Measurements from ENCODE around the gene NSRP1. TPM values are rescaled to one million over a fixed set of nuclear protein-coding genes. Genes with fewer than 3 reads are reported as not detected.

Gene NSRP1
- total and polyA plus RNA-seq, 2 donors (not counting 3 experiments of a cell fraction or from before 2014, with no cell fraction given): 11.2 to 29.1 TPM

DNA sequence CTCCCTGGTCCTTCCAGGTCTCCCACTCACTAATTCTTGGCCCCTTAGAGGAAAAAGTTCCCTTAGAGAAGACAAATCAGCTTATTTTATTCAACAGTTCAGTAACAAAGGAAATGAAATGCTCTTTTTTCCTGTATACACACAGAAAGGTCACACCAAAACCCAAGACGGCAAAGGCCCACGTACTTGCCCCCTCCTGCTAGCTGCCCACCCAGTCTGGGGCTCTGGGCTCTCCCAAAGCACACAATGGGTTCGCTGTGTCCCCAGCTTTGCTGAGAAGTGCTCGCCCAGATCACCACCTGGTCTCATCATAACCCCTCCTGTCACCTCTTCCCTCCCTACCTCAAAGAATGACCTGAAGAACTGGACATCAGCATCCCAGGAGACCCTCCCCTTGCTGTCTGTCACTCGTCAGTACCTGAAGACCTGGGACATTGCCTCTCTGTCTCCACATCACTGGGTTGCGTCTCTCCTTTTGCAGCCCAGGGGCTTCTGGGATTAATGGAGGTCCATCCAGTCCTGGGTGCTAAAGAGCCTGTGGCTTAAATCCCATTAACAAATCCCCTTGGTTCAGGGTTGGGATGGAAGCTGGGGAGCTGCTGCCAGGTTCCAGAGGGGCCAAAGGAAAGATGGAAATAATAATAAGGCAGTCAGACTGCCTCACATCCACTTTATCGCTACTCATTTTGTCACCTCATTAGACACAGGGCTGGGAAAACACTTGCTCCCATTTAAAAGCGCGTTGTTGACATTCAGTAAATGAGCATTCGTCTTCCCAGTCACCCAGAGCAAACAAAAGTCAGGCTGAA, 115.6 kb downstream of the NSRP1 start:
- FAIRE-seq (no peak), DNase-seq (ENCODE audit: low read depth, low spot score) (no peak)
- TF ChIP-seq, protein P1, sequence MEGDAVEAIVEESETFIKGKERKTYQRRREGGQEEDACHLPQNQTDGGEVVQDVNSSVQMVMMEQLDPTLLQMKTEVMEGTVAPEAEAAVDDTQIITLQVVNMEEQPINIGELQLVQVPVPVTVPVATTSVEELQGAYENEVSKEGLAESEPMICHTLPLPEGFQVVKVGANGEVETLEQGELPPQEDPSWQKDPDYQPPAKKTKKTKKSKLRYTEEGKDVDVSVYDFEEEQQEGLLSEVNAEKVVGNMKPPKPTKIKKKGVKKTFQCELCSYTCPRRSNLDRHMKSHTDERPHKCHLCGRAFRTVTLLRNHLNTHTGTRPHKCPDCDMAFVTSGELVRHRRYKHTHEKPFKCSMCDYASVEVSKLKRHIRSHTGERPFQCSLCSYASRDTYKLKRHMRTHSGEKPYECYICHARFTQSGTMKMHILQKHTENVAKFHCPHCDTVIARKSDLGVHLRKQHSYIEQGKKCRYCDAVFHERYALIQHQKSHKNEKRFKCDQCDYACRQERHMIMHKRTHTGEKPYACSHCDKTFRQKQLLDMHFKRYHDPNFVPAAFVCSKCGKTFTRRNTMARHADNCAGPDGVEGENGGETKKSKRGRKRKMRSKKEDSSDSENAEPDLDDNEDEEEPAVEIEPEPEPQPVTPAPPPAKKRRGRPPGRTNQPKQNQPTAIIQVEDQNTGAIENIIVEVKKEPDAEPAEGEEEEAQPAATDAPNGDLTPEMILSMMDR (IDR thresholded peaks at IDR 0.05; ENCODE audit: extremely low read depth in 1 of 2, insufficient read depth in 1 of 2, low read depth in 1 of 2, low read length in 2 of 2): no peak
- TF ChIP-seq POLR2AphosphoS5 (IDR thresholded peaks at IDR 0.05; ENCODE audit: insufficient read depth, low read depth, low read length) (no peak), FOS (IDR thresholded peaks at IDR 0.05; ENCODE audit: borderline replicate concordance, insufficient read depth, low read length) (no peak), POLR2A (IDR thresholded peaks at IDR 0.05; ENCODE audit: low read depth, low read length) (no peak), EZH2 (IDR thresholded peaks at IDR 0.05; ENCODE audit: borderline replicate concordance, low read depth, low read length, severe bottlenecking) (no peak), MYC (IDR thresholded peaks at IDR 0.05; ENCODE audit: low read depth, low read length) (no peak), GATA2 (IDR thresholded peaks at IDR 0.05; ENCODE audit: insufficient read depth, insufficient read length, low read depth, low read length) (no peak), JUN (IDR thresholded peaks at IDR 0.05; ENCODE audit: borderline replicate concordance, insufficient read depth, insufficient read length, low read depth) (no peak)
- TF ChIP-seq, protein P2, sequence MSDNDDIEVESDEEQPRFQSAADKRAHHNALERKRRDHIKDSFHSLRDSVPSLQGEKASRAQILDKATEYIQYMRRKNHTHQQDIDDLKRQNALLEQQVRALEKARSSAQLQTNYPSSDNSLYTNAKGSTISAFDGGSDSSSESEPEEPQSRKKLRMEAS (IDR thresholded peaks at IDR 0.05; ENCODE audit: insufficient read depth, insufficient read length): no peak
- intact Hi-C loops (cut with micrococcal nuclease): no loop called here
- Histone ChIP-seq H3K27ac (ENCODE audit: insufficient read depth, low read depth, low read length) (no peak overlapping the region), H3K27me3 (ENCODE audit: control insufficient read depth in 2 of 2, insufficient read depth in 2 of 2, low read length in 2 of 2) (peaks cover 45 to 54% of the 10 kb centered on the region in 2 experiments), H3K9ac (replicated peaks; ENCODE audit: extremely low read depth, insufficient read depth, low read length) (no peak overlapping the region), H2AFZ (ENCODE audit: low read depth, low read length) (no peak overlapping the region), H3K9me3 (replicated peaks; ENCODE audit: control insufficient read depth, insufficient read depth, low read length) (no peaks in the 10 kb centered on the region), H3K79me2 (ENCODE audit: control insufficient read depth, insufficient read depth, low read length) (no peaks in the 10 kb centered on the region), H3K4me1 (ENCODE audit: control insufficient read depth, extremely low read depth, insufficient read depth, low read length) (peaks cover 8% of the 10 kb centered on the region), H4K20me1 (replicated peaks; ENCODE audit: control insufficient read depth, extremely low read depth, insufficient read depth, low read length) (no peaks in the 10 kb centered on the region), H3K36me3 (ENCODE audit: control insufficient read depth in 2 of 2, extremely low read depth in 1 of 2, insufficient read depth in 2 of 2, low read length in 2 of 2) (no peaks in the 10 kb centered on the region), H3K4me2 (ENCODE audit: insufficient read depth, low read length) (no peak overlapping the region), H3K4me3 (replicated peaks in 1 of 3; ENCODE audit: insufficient read depth in 1 of 3, low read depth in 1 of 3, low read length in 3 of 3) (no peak overlapping the region), H3K9me1 (replicated peaks; ENCODE audit: control insufficient read depth, extremely low read depth, insufficient read depth, low read length) (no peaks in the 10 kb centered on the region)
- ChIA-PET POLR2A (no interaction called here), CTCF (interaction anchor here (1.6 kb wide), 1 partner anchor 127 kb away, joined by 6 read pairs; no protein-coding TSS in a partner anchor)
- BruUV-seq (replicated peaks): no TSS peak
- dilution Hi-C loops (cut with MboI; ENCODE audit: extremely low pct_ligation_motif_present, low sequenced_read_pairs): no loop called here

All from endothelial cell of umbilical vein (primary cell).